ENCODE data around the gene RRP15.
"Not testable (repeated sequence)": the region's sequence is repeated elsewhere in the genome, so short reads cannot be mapped to it uniquely, and the experiment has no call there.

Gene RRP15

GRCh38 chr1:218297867-218298266, 12.8 kb downstream of the RRP15 start:
- no peak for DNase-seq

GRCh38 chr1:218298398-218298797, 13.3 kb downstream of the RRP15 start:
- DNase-seq, result no peak

GRCh38 chr1:218299416-218299815, 14.3 kb downstream of the RRP15 start:
- peak; percentile 18 for DNase-seq

- no peak for DNase-seq
Measured at GRCh38 chr1:218301217-218301616, 16.1 kb downstream of the RRP15 start.

GRCh38 chr1:218302155-218302554, 17.1 kb downstream of the RRP15 start:
- no peak for DNase-seq

- DNase-seq, result no peak
Measured at GRCh38 chr1:218303176-218303879, 18.2 kb downstream of the RRP15 start.

GRCh38 chr1:218304281-218305039, 19.4 kb downstream of the RRP15 start:
- peak; percentile 4 for DNase-seq

- DNase-seq, result no peak
Measured at GRCh38 chr1:218305472-218306064, 20.5 kb downstream of the RRP15 start.

GRCh38 chr1:218312509-218312908, 27.4 kb downstream of the RRP15 start:
- DNase-seq, result no peak

GRCh38 chr1:218314316-218314715, 29.2 kb downstream of the RRP15 start:
- DNase-seq, result no peak

GRCh38 chr1:218315638-218316037, 30.5 kb downstream of the RRP15 start:
- DNase-seq, result no peak

- DNase-seq, result no peak
Measured at GRCh38 chr1:218317061-218317460, 32.0 kb downstream of the RRP15 start.

GRCh38 chr1:218320182-218320581, 35.1 kb downstream of the RRP15 start:
- not testable (repeated sequence) for DNase-seq

- no peak for DNase-seq
Measured at GRCh38 chr1:218322762-218323161, 37.7 kb downstream of the RRP15 start.

GRCh38 chr1:218323568-218324225, 38.6 kb downstream of the RRP15 start:
- DNase-seq, result no peak

GRCh38 chr1:218324226-218324580, 39.1 kb downstream of the RRP15 start:
- no peak for DNase-seq

GRCh38 chr1:218328769-218329168, 43.7 kb downstream of the RRP15 start:
- DNase-seq, result no peak

- DNase-seq, result peak; percentile 67
Measured at GRCh38 chr1:218330043-218330623, 45.0 kb downstream of the RRP15 start.

- no peak for DNase-seq
Measured at GRCh38 chr1:218332416-218332815, 47.3 kb downstream of the RRP15 start.

GRCh38 chr1:218336328-218336727, 51.2 kb downstream of the RRP15 start:
- no peak for DNase-seq

GRCh38 chr1:218339267-218339831, 54.3 kb downstream of the RRP15 start:
- DNase-seq, result peak; percentile 42

GRCh38 chr1:218341325-218341724, 56.2 kb downstream of the RRP15 start:
- DNase-seq, result no peak

GRCh38 chr1:218342091-218342490, 57.0 kb downstream of the RRP15 start:
- no peak for DNase-seq

All from NCI-H1694 treated with DMSO at 0.1 percent for 48 hours (cell line).